Measurements from ENCODE around the gene BBS4.

Gene BBS4

GRCh38 chr15:72760590-72761260 is 74.7 kb downstream of the BBS4 start:
- TF ChIP-seq CTCF (IDR thresholded peaks at IDR 0.05; ENCODE audit: insufficient read depth, low read depth, low read length, missing control alignments), result no peak
- no peak for DNase-seq (ENCODE audit: low read depth)
- H3K4me3 ChIP-seq (ENCODE audit: low read length), result no peak overlapping the region

DNA sequence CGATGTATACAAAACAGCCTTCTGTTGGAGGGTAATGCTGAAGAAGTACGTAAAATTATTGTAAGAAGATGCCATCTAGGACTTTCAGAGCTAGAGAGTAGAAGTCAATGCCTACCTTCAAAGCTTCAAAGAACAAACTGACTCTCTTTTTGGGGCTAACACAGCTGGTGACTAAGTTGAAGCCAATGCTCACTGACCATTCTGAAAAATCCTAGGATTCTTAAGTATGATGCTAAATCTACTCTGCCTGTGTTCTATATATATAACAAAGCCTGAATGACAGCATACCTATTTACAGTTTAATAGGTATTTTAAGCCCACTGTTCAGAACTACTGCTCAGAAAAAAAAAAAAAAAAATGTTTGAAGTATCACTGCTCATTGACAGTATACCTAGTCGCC is 78.6 kb downstream of the BBS4 start:
- H3K4me3 ChIP-seq (ENCODE audit: low read length), result no peak overlapping the region
- DNase-seq (ENCODE audit: low read depth), result no peak
- TF ChIP-seq CTCF (IDR thresholded peaks at IDR 0.05; ENCODE audit: insufficient read depth, low read depth, low read length, missing control alignments), result no peak

- no peak for DNase-seq (ENCODE audit: low read depth)
- TF ChIP-seq CTCF (IDR thresholded peaks at IDR 0.05; ENCODE audit: insufficient read depth, low read depth, low read length, missing control alignments), result no peak
- no peak overlapping the region for H3K4me3 ChIP-seq (ENCODE audit: low read length)
Observed at GRCh38 chr15:72766025-72766424, 80.0 kb downstream of the BBS4 start.

- no peak for DNase-seq (ENCODE audit: low read depth)
Observed at GRCh38 chr15:72766780-72767179, 80.8 kb downstream of the BBS4 start.

GRCh38 chr15:72770673-72771328 is 84.8 kb downstream of the BBS4 start:
- no peak for DNase-seq (ENCODE audit: low read depth)
- no peak overlapping the region for H3K4me3 ChIP-seq (ENCODE audit: low read length)
- TF ChIP-seq CTCF (IDR thresholded peaks at IDR 0.05; ENCODE audit: insufficient read depth, low read depth, low read length, missing control alignments), result no peak

More at GRCh38 chr15:72766780-72767179, 80.8 kb downstream of the BBS4 start:
- no peak for TF ChIP-seq CTCF (IDR thresholded peaks at IDR 0.05; ENCODE audit: insufficient read depth, low read depth, low read length, missing control alignments)
- no peak overlapping the region for H3K4me3 ChIP-seq (ENCODE audit: low read length)

DNA sequence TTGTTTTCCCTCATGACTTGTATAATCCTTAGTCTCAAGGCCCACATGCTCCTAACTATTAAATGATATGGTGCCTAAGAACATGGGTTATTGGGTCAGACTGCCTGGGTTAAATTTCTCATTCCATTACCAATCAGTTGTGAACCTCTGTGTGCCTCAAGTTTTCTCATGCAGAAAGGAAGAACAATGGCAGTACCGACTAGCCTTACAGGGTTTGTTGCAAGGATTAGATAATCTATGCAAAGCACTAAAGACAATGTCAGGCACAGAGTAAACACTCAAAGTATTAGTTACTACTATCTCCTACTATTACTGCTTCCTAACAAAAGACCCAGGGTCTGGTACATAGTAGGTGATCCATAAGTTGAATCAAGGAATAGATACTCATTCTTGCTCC is 85.3 kb downstream of the BBS4 start:
- no peak for TF ChIP-seq CTCF (IDR thresholded peaks at IDR 0.05; ENCODE audit: insufficient read depth, low read depth, low read length, missing control alignments)
- DNase-seq (ENCODE audit: low read depth), result no peak
- H3K4me3 ChIP-seq (ENCODE audit: low read length), result no peak overlapping the region

All from epithelial cell of esophagus (primary cell).